Muscle of leg (tissue), 11 donors: ENCODE measurements around the gene OTOF. TPM values are rescaled to one million over a fixed set of nuclear protein-coding genes. Genes with fewer than 3 reads are reported as not detected.

Source experiments
- DNase-seq: peaks from one replicate; pipeline ENCODE4 v3.0.0; 2013
- H3K27ac ChIP-seq: one replicate; pipeline ENCODE4 v1.5.1; 2013; ENCODE audit warnings: mild to moderate bottlenecking, low read length, control low read depth
- H3K27me3 ChIP-seq: one replicate; pipeline ENCODE4 v1.6.1; 2013; ENCODE audit warnings: low read length; ENCODE audit not compliant: control insufficient read depth, insufficient read depth
- H3K36me3 ChIP-seq: one replicate; pipeline ENCODE4 v1.6.1; 2013; ENCODE audit warnings: low read length; ENCODE audit not compliant: control insufficient read depth, insufficient read depth
- H3K4me1 ChIP-seq: one replicate; pipeline ENCODE4 v1.6.1; 2013; ENCODE audit warnings: low read length; ENCODE audit not compliant: control insufficient read depth, insufficient read depth
- H3K4me3 ChIP-seq: one replicate; pipeline ENCODE4 v1.5.1; 2013; ENCODE audit warnings: low read length, control low read depth
- H3K9me3 ChIP-seq: replicated peaks from 2 replicates; pipeline ENCODE4 v1.6.1; 2013; ENCODE audit warnings: low read depth, low read length; ENCODE audit not compliant: control insufficient read depth
- WGBS: methylation state at CpG from one replicate; pipeline ENCODE4 v1.1.5; 2013; ENCODE audit warnings: missing lambda C conversion rate; ENCODE audit not compliant: insufficient coverage; 5-methylcytosine and 5-hydroxymethylcytosine counted together
- polyA plus RNA-seq, 8 donors: library from polyadenylated mRNA; unstranded; fragments of 120-200 nt; gene quantifications; one replicate each; pipeline versions ENCODE4 v1.2.1 to v1.2.3, GENCODE V29; 2013; ENCODE audit warnings: inconsistent platforms in 1 of 8, low replicate concordance in 1 of 8; ENCODE audit not compliant: insufficient read length in 8 of 8, insufficient read depth in 1 of 8
- total RNA-seq: library from RNA; stranded (reverse); fragments of 120-200 nt; gene quantifications from one replicate; pipeline ENCODE4 v1.2.4, GENCODE V29; 2013

The OTOF gene
- total and polyA plus RNA-seq, 9 donors: 8.6 to 28.0 (median 17.9) TPM

GRCh38 chr2:26516781-26517180, 38.9 kb upstream of the OTOF start:
- DNase-seq: no peak
- H3K36me3 ChIP-seq: no peaks in the 10 kb centered on the region
- peaks cover 26% of the 10 kb centered on the region for H3K27me3 ChIP-seq
- H3K27ac ChIP-seq: no peak overlapping the region
- H3K9me3 ChIP-seq: no peaks in the 10 kb centered on the region
- 71% methylated on average over 4 of the region's 11 CpGs for WGBS
- no peak overlapping the region for H3K4me3 ChIP-seq
- no peaks in the 10 kb centered on the region for H3K4me1 ChIP-seq

GRCh38 chr2:26516246-26516645, 38.3 kb upstream of the OTOF start:
- no peak overlapping the region for H3K4me3 ChIP-seq
- peaks cover 24% of the 10 kb centered on the region for H3K27me3 ChIP-seq
- 87% methylated on average over 9 of the region's 10 CpGs for WGBS
- no peak overlapping the region for H3K27ac ChIP-seq
- no peaks in the 10 kb centered on the region for H3K9me3 ChIP-seq
- no peaks in the 10 kb centered on the region for H3K4me1 ChIP-seq
- H3K36me3 ChIP-seq: no peaks in the 10 kb centered on the region
- no peak for DNase-seq

DNA sequence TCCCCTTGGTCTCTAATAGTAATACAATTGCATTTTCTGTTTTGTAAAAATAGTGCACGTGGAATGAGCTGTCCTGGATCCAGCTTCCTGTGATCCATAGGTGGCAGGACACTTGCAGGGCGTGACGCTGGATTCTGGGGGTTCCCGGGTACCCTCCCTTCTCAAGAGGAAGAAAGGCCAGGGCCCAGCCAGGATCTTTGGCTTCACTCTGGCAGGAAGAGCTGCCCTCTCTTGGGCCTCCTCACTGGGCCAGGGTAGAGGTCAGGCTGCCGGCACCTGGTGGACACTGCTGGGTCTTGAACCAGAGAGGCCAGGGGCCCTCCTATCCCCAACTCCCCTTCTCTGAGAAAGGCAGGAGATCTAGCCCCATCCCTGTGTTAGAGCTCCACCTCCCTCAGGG, 37.8 kb upstream of the OTOF start:
- no peak overlapping the region for H3K4me3 ChIP-seq
- no peak overlapping the region for H3K27ac ChIP-seq
- H3K36me3 ChIP-seq: no peaks in the 10 kb centered on the region
- WGBS: 72% methylated on average over 4 of the region's 5 CpGs
- no peaks in the 10 kb centered on the region for H3K9me3 ChIP-seq
- H3K27me3 ChIP-seq: peaks cover 22% of the 10 kb centered on the region
- no peaks in the 10 kb centered on the region for H3K4me1 ChIP-seq
- no peak for DNase-seq

GRCh38 chr2:26514045-26514444, 36.1 kb upstream of the OTOF start:
- 100% methylated on average over 2 of the region's 7 CpGs for WGBS
- DNase-seq: no peak
- peaks cover 7% of the 10 kb centered on the region for H3K27me3 ChIP-seq
- no peaks in the 10 kb centered on the region for H3K9me3 ChIP-seq
- no peak overlapping the region for H3K27ac ChIP-seq
- H3K4me3 ChIP-seq: no peak overlapping the region
- H3K36me3 ChIP-seq: no peaks in the 10 kb centered on the region
- H3K4me1 ChIP-seq: no peaks in the 10 kb centered on the region

GRCh38 chr2:26513261-26513660, 35.3 kb upstream of the OTOF start:
- no peak for DNase-seq

GRCh38 chr2:26511466-26511865, 33.5 kb upstream of the OTOF start:
- WGBS: 62% methylated on average over 7 of the region's 7 CpGs

More at GRCh38 chr2:26513261-26513660, 35.3 kb upstream of the OTOF start:
- H3K4me1 ChIP-seq: no peaks in the 10 kb centered on the region
- 71% methylated on average over 9 of the region's 9 CpGs for WGBS
- no peaks in the 10 kb centered on the region for H3K36me3 ChIP-seq
- no peaks in the 10 kb centered on the region for H3K9me3 ChIP-seq
- no peak overlapping the region for H3K27ac ChIP-seq
- no peak overlapping the region for H3K4me3 ChIP-seq
- peaks cover 3% of the 10 kb centered on the region for H3K27me3 ChIP-seq

GRCh38 chr2:26510344-26510973, 32.5 kb upstream of the OTOF start:
- WGBS: 86% methylated on average over 11 of the region's 21 CpGs
- no peaks in the 10 kb centered on the region for H3K9me3 ChIP-seq
- no peaks in the 10 kb centered on the region for H3K4me1 ChIP-seq
- H3K36me3 ChIP-seq: no peaks in the 10 kb centered on the region
- H3K4me3 ChIP-seq: no peak overlapping the region
- DNase-seq: no peak
- no peak overlapping the region for H3K27ac ChIP-seq
- peaks cover 3% of the 10 kb centered on the region for H3K27me3 ChIP-seq

More at GRCh38 chr2:26511466-26511865, 33.5 kb upstream of the OTOF start:
- Histone ChIP-seq H3K27ac (no peak overlapping the region), H3K9me3 (no peaks in the 10 kb centered on the region), H3K27me3 (peaks cover 3% of the 10 kb centered on the region), H3K36me3 (no peaks in the 10 kb centered on the region), H3K4me1 (no peaks in the 10 kb centered on the region), H3K4me3 (no peak overlapping the region)
- no peak for DNase-seq

DNA sequence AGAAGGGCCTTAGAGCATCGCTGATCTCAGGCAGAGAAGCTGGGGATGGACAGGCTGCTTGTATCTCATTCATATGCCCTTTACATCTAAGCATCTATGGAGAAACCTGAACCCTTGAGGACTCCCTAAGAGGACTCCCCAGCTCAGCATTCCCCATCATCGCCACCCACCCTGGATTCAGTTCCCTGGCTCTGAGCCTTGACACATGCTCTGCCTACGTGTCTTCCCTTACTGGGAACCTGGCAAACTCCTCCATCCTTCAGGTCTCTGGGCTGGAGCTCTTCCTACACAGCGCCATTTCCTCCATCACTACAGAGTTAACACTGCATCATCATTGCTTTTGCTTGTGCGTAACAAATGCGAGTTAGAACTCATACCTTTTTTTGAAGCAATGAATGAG, 31.2 kb upstream of the OTOF start:
- Histone ChIP-seq H3K9me3 (no peaks in the 10 kb centered on the region), H3K4me1 (no peaks in the 10 kb centered on the region), H3K27me3 (peaks cover 3% of the 10 kb centered on the region), H3K27ac (no peak overlapping the region), H3K4me3 (no peak overlapping the region), H3K36me3 (no peaks in the 10 kb centered on the region)
- no peak for DNase-seq
- WGBS: 71% methylated on average over 3 of the region's 6 CpGs

GRCh38 chr2:26507932-26508331, 30.0 kb upstream of the OTOF start:
- Histone ChIP-seq H3K36me3 (no peaks in the 10 kb centered on the region), H3K27me3 (peaks cover 10% of the 10 kb centered on the region), H3K4me1 (peaks cover 10% of the 10 kb centered on the region), H3K9me3 (no peaks in the 10 kb centered on the region), H3K4me3 (no peak overlapping the region), H3K27ac (no peak overlapping the region)
- DNase-seq: no peak
- WGBS: 77% methylated on average over 2 of the region's 5 CpGs

GRCh38 chr2:26507088-26507487, 29.2 kb upstream of the OTOF start:
- Histone ChIP-seq H3K4me3 (no peak overlapping the region), H3K4me1 (peaks cover 13% of the 10 kb centered on the region), H3K36me3 (no peaks in the 10 kb centered on the region), H3K27ac (no peak overlapping the region), H3K27me3 (peaks cover 11% of the 10 kb centered on the region), H3K9me3 (no peaks in the 10 kb centered on the region)
- DNase-seq: no peak

DNA sequence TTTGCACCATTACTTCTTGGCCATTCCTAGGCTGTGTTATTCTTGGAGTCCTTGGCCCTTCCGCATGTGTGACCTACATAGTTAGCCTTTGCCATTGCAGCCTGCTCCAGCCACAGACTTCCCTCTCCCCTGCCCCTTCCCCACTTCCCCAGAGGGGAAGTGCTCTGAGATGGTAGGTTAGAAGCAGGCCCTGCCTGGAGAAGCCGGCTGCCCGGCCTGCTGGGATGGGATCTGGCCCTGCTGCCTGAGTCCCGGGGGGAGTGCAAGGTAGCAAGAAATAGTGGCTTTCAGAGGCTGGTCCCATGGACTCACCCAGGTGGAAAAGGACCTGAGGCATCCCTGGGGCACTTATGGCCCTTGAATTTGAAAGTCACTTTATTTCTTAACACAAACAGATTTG, 28.4 kb upstream of the OTOF start:
- peaks cover 19% of the 10 kb centered on the region for H3K4me1 ChIP-seq
- H3K9me3 ChIP-seq: no peaks in the 10 kb centered on the region
- no peak overlapping the region for H3K4me3 ChIP-seq
- no peaks in the 10 kb centered on the region for H3K36me3 ChIP-seq
- peaks cover 11% of the 10 kb centered on the region for H3K27me3 ChIP-seq
- 58% methylated on average over 3 of the region's 4 CpGs for WGBS
- no peak for DNase-seq
- no peak overlapping the region for H3K27ac ChIP-seq
